Measurements from ENCODE around the gene FILIP1.

The FILIP1 gene

GRCh38 chr6:75278474-75279077 lies 215.0 kb downstream of the FILIP1 start:
- no peak for DNase-seq (ENCODE audit: insufficient read length, low spot score)

DNA sequence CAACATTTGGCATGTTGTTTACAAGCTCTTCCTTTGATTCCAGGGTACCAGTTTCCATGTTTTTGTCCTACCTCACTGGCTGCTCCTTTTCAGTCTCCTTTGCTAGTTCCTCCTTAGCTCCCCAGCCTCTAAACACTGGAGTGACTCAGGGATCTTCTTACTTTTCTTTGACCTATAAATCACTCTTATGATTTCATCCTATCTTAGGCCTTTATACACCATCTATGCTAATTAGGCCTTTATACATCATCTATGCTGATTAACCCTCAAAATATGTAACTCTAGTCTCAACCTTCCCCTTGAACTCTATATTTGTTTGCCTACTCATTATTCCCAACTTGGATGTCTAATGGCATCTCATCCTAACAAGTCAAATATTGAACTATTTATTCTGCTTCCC lies 218.5 kb downstream of the FILIP1 start:
- FAIRE-seq (no peak), DNase-seq (ENCODE audit: insufficient read length, low spot score) (peak; percentile 43)

More at GRCh38 chr6:75278474-75279077, 215.0 kb downstream of the FILIP1 start:
- peak; percentile 16 for FAIRE-seq

- FAIRE-seq (no peak), DNase-seq (ENCODE audit: insufficient read length, low spot score) (no peak)
Measured at GRCh38 chr6:75273009-75273408, 220.6 kb downstream of the FILIP1 start.

DNA sequence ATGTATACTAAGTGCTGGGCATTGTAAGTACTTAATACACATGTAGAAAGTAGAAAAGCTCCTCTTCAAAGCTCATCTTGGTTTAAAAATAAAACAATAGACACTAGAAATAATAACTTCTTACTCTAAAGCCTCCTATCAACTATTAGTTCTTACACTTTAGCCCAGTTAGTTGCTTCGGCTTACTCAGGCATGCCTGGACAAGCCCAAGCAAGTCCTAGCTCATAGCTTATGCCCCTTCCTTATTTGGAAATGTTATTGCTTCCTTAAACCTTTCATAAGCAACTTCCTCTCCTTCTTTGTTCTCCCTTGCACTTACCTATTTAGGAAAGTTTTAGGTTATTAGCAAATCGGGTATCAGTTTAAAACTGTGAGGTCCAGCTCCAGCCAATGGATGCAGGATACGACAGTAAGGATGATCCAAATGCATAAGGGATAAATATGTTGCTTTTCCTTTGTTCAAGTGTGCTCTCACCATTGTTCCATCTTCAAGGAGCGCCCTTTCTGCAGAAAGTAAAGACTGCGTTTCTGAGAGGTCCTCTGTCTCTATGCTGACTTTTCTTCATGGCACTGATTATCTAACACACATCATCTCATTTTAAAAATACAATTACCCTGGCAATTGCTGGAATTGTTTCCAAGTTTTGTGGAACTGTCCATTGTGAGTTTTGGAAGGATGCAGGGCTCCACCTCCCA lies 221.3 kb downstream of the FILIP1 start:
- FAIRE-seq (no peak), DNase-seq (ENCODE audit: insufficient read length, low spot score) (no peak)

GRCh38 chr6:75268988-75269354 lies 224.6 kb downstream of the FILIP1 start:
- no peak for DNase-seq (ENCODE audit: insufficient read length, low spot score)
- no peak for FAIRE-seq

DNA sequence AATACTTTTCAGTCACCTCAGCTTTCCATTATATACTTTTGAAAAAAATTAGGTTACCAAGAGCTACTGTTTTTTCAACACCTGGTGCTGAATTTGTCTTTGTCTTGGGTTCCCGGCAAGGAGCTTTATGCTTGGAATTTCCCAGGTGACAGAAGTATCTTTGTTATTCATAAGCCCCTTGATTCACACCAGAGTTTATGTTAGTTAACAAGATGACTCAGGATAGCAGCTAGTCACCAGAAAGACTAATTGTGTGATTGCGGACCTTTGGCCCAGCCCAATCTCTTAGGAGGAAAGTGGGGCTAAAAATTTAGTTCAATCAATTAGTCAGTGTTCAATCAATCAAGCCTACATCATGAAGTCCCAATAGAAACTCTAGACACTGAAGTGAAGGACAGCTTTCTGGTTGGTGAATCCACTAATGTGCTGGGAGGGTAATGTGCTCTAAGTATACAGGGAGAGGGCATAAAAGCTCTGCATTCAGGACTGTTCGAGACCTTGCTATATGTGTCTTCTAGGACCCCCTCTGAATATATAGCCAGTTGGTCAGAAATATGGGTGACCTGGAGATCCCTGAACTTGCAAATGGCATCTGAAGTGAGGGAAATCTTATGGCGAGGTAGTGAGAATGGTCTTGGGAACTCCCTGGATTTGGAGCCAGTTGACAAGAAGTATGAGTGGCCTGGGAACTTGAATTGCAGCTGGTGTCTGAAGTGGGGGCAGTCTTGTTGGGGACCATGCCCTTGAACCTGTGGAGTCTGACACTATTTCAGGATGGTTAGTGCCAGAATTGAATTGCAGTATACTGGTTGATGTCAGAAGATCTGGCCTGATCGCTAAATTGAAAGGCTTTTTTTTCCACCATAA lies 225.2 kb downstream of the FILIP1 start:
- FAIRE-seq: no peak
- no peak for DNase-seq (ENCODE audit: insufficient read length, low spot score)

DNA sequence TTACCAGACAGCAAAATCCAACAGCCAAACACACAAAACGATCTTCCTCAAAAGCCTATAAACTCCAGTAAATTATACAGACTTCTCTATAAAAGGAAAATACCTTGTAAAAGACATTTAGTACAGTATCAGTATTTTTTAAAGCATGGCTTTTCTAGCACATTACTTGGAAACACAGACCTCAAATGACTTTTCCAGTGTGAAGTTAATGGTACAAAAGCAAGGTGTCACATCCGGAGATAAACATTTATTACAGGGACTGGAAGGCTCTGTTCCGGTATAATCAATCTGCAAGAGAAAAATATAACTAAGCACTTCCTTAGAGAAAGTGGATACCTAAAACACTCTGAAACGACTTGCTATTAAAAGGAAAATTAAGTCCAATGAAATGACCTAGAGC lies 226.1 kb downstream of the FILIP1 start:
- no peak for DNase-seq (ENCODE audit: insufficient read length, low spot score)
- no peak for FAIRE-seq

GRCh38 chr6:75266716-75267291 lies 226.8 kb downstream of the FILIP1 start:
- FAIRE-seq (peak; percentile 33), DNase-seq (ENCODE audit: insufficient read length, low spot score) (no peak)

GRCh38 chr6:75263401-75263750 lies 230.2 kb downstream of the FILIP1 start:
- FAIRE-seq (no peak), DNase-seq (ENCODE audit: insufficient read length, low spot score) (no peak)

DNA sequence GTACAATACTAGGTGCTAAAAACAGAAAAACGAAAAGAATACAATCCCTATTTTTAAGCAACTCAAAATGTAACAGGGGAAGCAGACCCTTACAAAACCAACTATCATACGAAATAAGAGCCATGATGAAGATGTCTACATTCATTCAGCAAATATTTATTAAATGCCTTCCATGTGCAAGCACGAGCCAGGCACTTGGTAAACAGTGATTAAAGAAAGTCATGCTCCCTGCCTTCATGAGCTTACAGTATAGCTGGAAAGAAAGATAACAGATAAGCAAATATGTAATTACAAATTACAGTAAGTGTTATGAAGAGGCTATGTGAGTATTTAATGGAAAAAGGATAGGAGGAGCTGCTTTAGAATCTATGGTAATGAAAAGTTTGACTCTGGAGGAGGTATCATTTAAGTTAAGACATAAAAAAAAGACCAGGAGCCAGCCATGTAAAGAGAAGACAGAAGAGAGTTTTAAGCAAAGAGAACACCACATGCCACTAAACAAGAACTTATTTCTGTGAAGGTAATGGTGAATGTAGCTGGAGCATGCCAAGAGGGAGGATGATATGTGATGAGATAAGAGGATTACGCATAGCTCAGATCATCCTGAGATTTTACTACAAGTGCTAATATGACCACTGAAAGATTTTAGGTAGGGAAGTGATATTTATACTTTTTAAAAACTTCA lies 230.7 kb downstream of the FILIP1 start:
- no peak for FAIRE-seq
- DNase-seq (ENCODE audit: insufficient read length, low spot score): no peak

GRCh38 chr6:75261299-75261698 lies 232.3 kb downstream of the FILIP1 start:
- FAIRE-seq (no peak), DNase-seq (ENCODE audit: insufficient read length, low spot score) (no peak)

GRCh38 chr6:75257343-75258087 lies 236.1 kb downstream of the FILIP1 start:
- no peak for DNase-seq (ENCODE audit: insufficient read length, low spot score)
- no peak for FAIRE-seq

GRCh38 chr6:75250552-75250951 lies 243.0 kb downstream of the FILIP1 start:
- no peak for FAIRE-seq
- no peak for DNase-seq (ENCODE audit: insufficient read length, low spot score)

- no peak for FAIRE-seq
- DNase-seq (ENCODE audit: insufficient read length, low spot score): no peak
Measured at GRCh38 chr6:75249837-75250236, 243.8 kb downstream of the FILIP1 start.

- DNase-seq (ENCODE audit: insufficient read length, low spot score) (no peak), FAIRE-seq (no peak)
Measured at GRCh38 chr6:75246386-75246785, 247.2 kb downstream of the FILIP1 start.

- DNase-seq (ENCODE audit: insufficient read length, low spot score) (no peak), FAIRE-seq (no peak)
Measured at GRCh38 chr6:75244063-75244584, 249.5 kb downstream of the FILIP1 start.

DNA sequence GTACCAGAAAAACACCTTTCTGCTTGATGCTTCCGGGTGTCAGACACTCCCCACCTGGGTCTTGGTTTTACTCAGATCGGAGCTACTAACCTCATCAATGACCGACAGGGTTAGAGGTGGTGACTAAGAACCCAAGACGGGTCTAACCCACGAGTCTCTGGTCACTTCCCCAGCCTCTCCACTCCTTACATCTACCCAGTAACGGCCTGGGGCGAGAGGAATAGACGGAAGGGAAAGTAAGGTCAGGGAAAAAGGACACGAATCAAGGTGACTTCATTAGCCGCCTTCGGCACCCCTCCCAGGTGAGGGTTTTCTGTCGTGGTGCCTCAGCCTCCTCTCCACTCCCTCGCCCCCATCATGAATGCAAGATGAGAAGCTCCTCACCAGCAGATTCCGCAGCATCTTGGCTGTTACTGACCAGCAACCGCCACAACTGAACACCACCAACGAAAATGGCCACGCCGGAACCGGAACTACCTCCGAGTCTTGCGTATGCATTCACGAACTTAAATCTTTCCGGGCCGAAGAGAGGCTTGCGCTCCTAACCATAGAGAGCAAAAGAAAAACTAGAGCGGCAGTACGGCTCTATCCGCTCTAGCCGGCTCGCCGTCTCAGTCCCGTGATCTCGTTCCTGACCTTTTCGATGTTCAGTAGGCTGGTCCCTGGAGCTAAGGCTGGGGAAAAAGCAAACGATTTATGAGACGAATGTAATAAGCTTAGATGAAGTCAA lies 250.1 kb downstream of the FILIP1 start, which contains the start of gene COX7A2:
COX7A2 (minus strand) TSS at position 469 of the 730 bp plus-strand sequence; CDS start at position 402, 67 bp downstream.
- peak; percentile 82 for FAIRE-seq

More for the DNA sequence above, 250.1 kb downstream of the FILIP1 start, which contains the start of gene COX7A2:
- peak; percentile 81 for DNase-seq (ENCODE audit: insufficient read length, low spot score)
